HepG2 (cell line): ENCODE data around the gene POMT2. TPM values are rescaled to one million over a fixed set of nuclear protein-coding genes. Genes with fewer than 3 reads are reported as not detected.

Experiments
- ATAC-seq: fragments of 200-7000 bp; cut with Tn5 transposase; 3 replicates; pipeline ENCODE4 v1.9.1; 2020; ENCODE audit warnings: mild to moderate bottlenecking, moderate library complexity
- BruUV-seq: library from RNA; stranded (reverse); fragments of 400-500 nt; replicated peaks from 2 replicates; lab custom pipeline; 2021; lab: Mats Ljungman, UMichigan
- CTCF ChIA-PET: fragments of 300-600 bp; formaldehyde crosslinking; extraction: SDS; loops from one replicate; lab custom pipeline; 2021; ENCODE audit warnings: low total read pairs, inconsistent platforms, low intra/inter-chr PET ratio; lab: Yijun Ruan, JAX
- POLR2A ChIA-PET: fragments of 350-600 bp; sonication (Branson Sonifier 250); formaldehyde crosslinking; loops from one replicate; lab custom pipeline; 2020; ENCODE audit warnings: antibody characterized with exemption, inconsistent platforms; lab: Yijun Ruan, JAX
- DNase-seq: peaks from one replicate; pipeline ENCODE4 v3.0.0-alpha.2; 2015; ENCODE audit warnings: low spot score
- FAIRE-seq: peaks from 3 replicates; lab custom pipeline; 2011; peaks lifted over from hg19 to GRCh38; lab: Jason Lieb, UNC
- H2AFZ ChIP-seq: one replicate; pipeline ENCODE4 v1.6.1; 2011; ENCODE audit warnings: low read length, inconsistent platforms
- H3K27ac ChIP-seq: fragments of 300-600 bp; 3 replicates; pipeline ENCODE4 v1.8.0; 2011; ENCODE audit warnings: mixed run types, mild to moderate bottlenecking, mixed read lengths, low read length, inconsistent platforms; ENCODE audit not compliant: insufficient read depth; ENCODE audit errors: extremely low read length
- H3K27me3 ChIP-seq, 2 experiments: fragments of 200-600 bp in 1 of 2; 2 replicates in 1 of 2; 3 replicates in 1 of 2; pipeline versions ENCODE4 v1.6.0 to v1.8.0; 2011; ENCODE audit warnings: low read length in 2 of 2, mild to moderate bottlenecking in 2 of 2, moderate library complexity in 2 of 2, inconsistent platforms in 1 of 2; ENCODE audit not compliant: insufficient read depth in 2 of 2, control insufficient read depth in 1 of 2
- H3K36me3 ChIP-seq, 2 experiments: fragments of 200-600 bp in 1 of 2; replicated peaks in 1 of 2; 2 replicates in 1 of 2; 3 replicates in 1 of 2; pipeline versions ENCODE4 v1.5.1 to v1.8.0; 2011; ENCODE audit warnings: low read length in 2 of 2, inconsistent platforms in 1 of 2; ENCODE audit not compliant: insufficient read depth in 2 of 2, control insufficient read depth in 1 of 2
- H3K4me1 ChIP-seq: 2 replicates; pipeline ENCODE4 v1.5.1; 2012; ENCODE audit warnings: low read length, inconsistent platforms; ENCODE audit not compliant: insufficient read depth
- H3K4me2 ChIP-seq: 2 replicates; pipeline ENCODE4 v1.6.0; 2011; ENCODE audit warnings: low read depth, low read length, inconsistent platforms
- H3K4me3 ChIP-seq, 3 experiments: fragments of 200-600 bp in 1 of 3; sonication (generic), shearing (Covaris generic) in 1 of 3; replicated peaks in 1 of 3; 2 replicates each; pipeline ENCODE4 v1.5.1; 2011 to 2016; ENCODE audit warnings: low read length in 3 of 3, inconsistent platforms in 2 of 3, low read depth in 2 of 3, mild to moderate bottlenecking in 2 of 3, control low read depth in 1 of 3, mixed read lengths in 1 of 3; ENCODE audit not compliant: insufficient read depth in 1 of 3
- H3K79me2 ChIP-seq: one replicate; pipeline ENCODE4 v1.6.1; 2011; ENCODE audit warnings: low read length, inconsistent platforms; ENCODE audit not compliant: insufficient read depth
- H3K9ac ChIP-seq: 2 replicates; pipeline ENCODE4 v1.6.0; 2011; ENCODE audit warnings: mild to moderate bottlenecking, low read depth, low read length, inconsistent platforms; ENCODE audit not compliant: insufficient read depth
- H3K9me3 ChIP-seq: 2 replicates; pipeline ENCODE4 v1.5.1; 2012; ENCODE audit warnings: mild to moderate bottlenecking, low read length
- H4K20me1 ChIP-seq: 2 replicates; pipeline ENCODE4 v1.6.0; 2011; ENCODE audit warnings: inconsistent platforms, mild to moderate bottlenecking, low read length, moderate library complexity; ENCODE audit not compliant: insufficient read depth
- ARID5B ChIP-seq: IDR thresholded peaks from 2 replicates; pipeline ENCODE4 v1.4.0; 2020; ENCODE audit warnings: mild to moderate bottlenecking, missing genetic modification reagents
- PATZ1 ChIP-seq: sonication (generic); formaldehyde crosslinking; IDR thresholded peaks from 2 replicates; pipeline ENCODE4 v1.4.0; 2020; ENCODE audit warnings: missing genetic modification reagents
- PITX1 ChIP-seq: sonication (generic); formaldehyde crosslinking; IDR thresholded peaks from 2 replicates; pipeline ENCODE4 v1.5.1; 2020; ENCODE audit warnings: mild to moderate bottlenecking, missing genetic modification reagents
- ZNF281 ChIP-seq: sonication (generic); formaldehyde crosslinking; IDR thresholded peaks from 2 replicates; pipeline ENCODE4 v1.4.0; 2020; ENCODE audit warnings: missing genetic modification reagents, borderline replicate concordance
- ZNF292 ChIP-seq: sonication (generic); formaldehyde crosslinking; IDR thresholded peaks from 2 replicates; pipeline ENCODE4 v1.8.1; 2022; ENCODE audit warnings: mild to moderate bottlenecking, low read depth, missing genetic modification reagents, borderline replicate concordance
- ZNF609 ChIP-seq: sonication (generic); formaldehyde crosslinking; IDR thresholded peaks from 2 replicates; pipeline ENCODE4 v1.4.0; 2020; ENCODE audit warnings: mild to moderate bottlenecking, missing genetic modification reagents, borderline replicate concordance
- WGBS: methylation state at CpG from one replicate; pipeline ENCODE4 v1.1.6; 2017; ENCODE audit warnings: low lambda C conversion rate; 5-methylcytosine and 5-hydroxymethylcytosine counted together
- in situ Hi-C: cut with HindIII; loops from 2 replicates; pipeline ENCODE4 v1.10.0; 2017; ENCODE audit warnings: low pct_unique_long_range_greater_than_20kb; ENCODE audit not compliant: extremely low pct_ligation_motif_present
- intact Hi-C: fragments of 100-400 bp; cut with micrococcal nuclease; formaldehyde crosslinking; loops from one replicate; pipeline ENCODE4 v1.10.0; 2022; ENCODE audit not compliant: unreplicated experiment
- polyA plus RNA-seq, 8 experiments: library from polyadenylated mRNA; depleted of rRNA in 3 of 8; stranded (reverse) in 7 of 8; unstranded in 1 of 8; fragments of >200 nt; fragmentation: Illumina TruSeq in 4 of 8; extraction: Trizol in 4 of 8; gene quantifications; 2 replicates each; pipeline versions ENCODE4 v1.2.1 to v1.2.3, GENCODE V29; 2011 to 2016; ENCODE audit warnings: low read depth in 4 of 8, missing spikeins in 1 of 8, mixed read lengths in 1 of 8; ENCODE audit not compliant: insufficient read depth in 1 of 8
- total RNA-seq, 5 experiments: library from RNA; depleted of rRNA; stranded (reverse); fragments of >200 nt; fragmentation: Illumina TruSeq; extraction: Trizol; gene quantifications; 2 replicates each; pipeline ENCODE4 v1.2.3, GENCODE V29; 2016; ENCODE audit warnings: low read depth in 1 of 5

POMT2 gene
- total and polyA plus RNA-seq, 2 of the 13 experiments (the other 11 are each of a cell fraction or from before 2014, with no cell fraction given): 15.3 to 15.9 TPM

GRCh38 chr14:77306851-77307496, 13.7 kb downstream of the POMT2 start:
- ChIA-PET CTCF (no interaction called here), POLR2A (interaction anchor here (1.0 to 1.5 kb wide), 3 partner anchors 8 to 14 kb away, joined by 4 to 6 read pairs (median 4); partner anchors contain the start of genes GSTZ1 and POMT2)
- Histone ChIP-seq H3K4me2 (peak overlapping the region; percentile 34), H2AFZ (no peak overlapping the region), H3K27ac (peak overlapping the region; percentile 52), H3K9ac (no peak overlapping the region; the same call in 1 of the 2 replicates), H3K79me2 (no peaks in the 10 kb centered on the region), H3K4me1 (peaks cover 55% of the 10 kb centered on the region), H3K36me3 (peaks cover 7 to 17% of the 10 kb centered on the region in 2 experiments), H3K4me3 (no peak overlapping the region), H3K27me3 (no peaks in the 10 kb centered on the region), H3K9me3 (no peaks in the 10 kb centered on the region), H4K20me1 (no peaks in the 10 kb centered on the region)
- BruUV-seq: no TSS peak
- in situ Hi-C loops (loop anchor here (10.0 kb wide), 2 partner anchors 108 to 238 kb away; no protein-coding TSS in a partner anchor), intact Hi-C loops (no loop called here)
- peak; percentile 62 for ATAC-seq
- 24% methylated on average over 3 of the region's 3 CpGs for WGBS
- no peak for FAIRE-seq
- DNase-seq: peak; percentile 58
- TF ChIP-seq PATZ1 (CRISPR knock-in tag): 0 out of 2 replicates have a peak, but pooled peaks have one; percentile 26
- TF ChIP-seq PITX1 (CRISPR knock-in tag): no peak
- TF ChIP-seq ZNF281 (CRISPR knock-in tag): peak; percentile 39; the same call in 1 of the 2 replicates
- TF ChIP-seq ZNF292: peak; percentile 30; the same call in 1 of the 2 replicates
- TF ChIP-seq ARID5B (CRISPR knock-in tag): 0 out of 2 replicates have a peak, but pooled peaks have one; percentile 7
- peak; percentile 37; the same call in 1 of the 2 replicates for TF ChIP-seq ZNF609 (CRISPR knock-in tag)
